GDM1 (cell line): ENCODE results near the gene USP34.
"Not testable (repeated sequence)": the region's sequence is repeated elsewhere in the genome, so short reads cannot be mapped to it uniquely, and the experiment has no call there.

Experiments used
- DNase-seq: peaks from one replicate; lab custom pipeline; 2025; lab: John Stamatoyannopoulos, UW

The USP34 gene

DNA sequence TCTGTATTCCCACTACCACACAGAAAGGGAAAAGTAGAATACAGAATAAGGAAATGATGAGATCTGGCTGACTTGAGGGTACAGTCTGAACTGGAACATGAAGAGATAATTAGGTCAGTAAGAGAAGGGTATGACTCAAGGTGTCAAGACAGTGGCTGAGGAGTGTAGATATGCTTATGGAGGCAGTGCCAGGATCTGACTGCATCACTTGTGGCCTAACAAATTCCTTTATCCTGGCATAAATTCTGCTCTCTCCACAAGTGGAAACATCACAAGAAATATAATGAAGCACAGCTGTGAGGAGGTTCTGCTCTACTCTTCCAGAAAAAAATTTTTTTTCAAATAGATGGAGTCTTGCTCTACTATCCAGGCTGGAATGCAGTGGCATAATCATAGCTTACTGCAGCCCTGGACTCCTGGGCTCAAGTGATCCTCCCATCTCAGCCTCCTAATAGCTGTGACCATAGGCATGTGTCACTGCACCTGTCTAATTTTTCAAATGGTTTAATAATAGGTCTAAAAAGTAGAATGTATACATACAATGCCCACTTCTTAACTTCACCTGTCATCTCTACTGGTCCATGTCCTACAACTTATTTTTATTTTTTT lies 223.6 kb downstream of the USP34 start:
- DNase-seq = no peak

GRCh38 chr2:61244694-61245093 lies 226.2 kb downstream of the USP34 start:
- DNase-seq = no peak

GRCh38 chr2:61241266-61241665 lies 229.6 kb downstream of the USP34 start:
- no peak for DNase-seq

DNA sequence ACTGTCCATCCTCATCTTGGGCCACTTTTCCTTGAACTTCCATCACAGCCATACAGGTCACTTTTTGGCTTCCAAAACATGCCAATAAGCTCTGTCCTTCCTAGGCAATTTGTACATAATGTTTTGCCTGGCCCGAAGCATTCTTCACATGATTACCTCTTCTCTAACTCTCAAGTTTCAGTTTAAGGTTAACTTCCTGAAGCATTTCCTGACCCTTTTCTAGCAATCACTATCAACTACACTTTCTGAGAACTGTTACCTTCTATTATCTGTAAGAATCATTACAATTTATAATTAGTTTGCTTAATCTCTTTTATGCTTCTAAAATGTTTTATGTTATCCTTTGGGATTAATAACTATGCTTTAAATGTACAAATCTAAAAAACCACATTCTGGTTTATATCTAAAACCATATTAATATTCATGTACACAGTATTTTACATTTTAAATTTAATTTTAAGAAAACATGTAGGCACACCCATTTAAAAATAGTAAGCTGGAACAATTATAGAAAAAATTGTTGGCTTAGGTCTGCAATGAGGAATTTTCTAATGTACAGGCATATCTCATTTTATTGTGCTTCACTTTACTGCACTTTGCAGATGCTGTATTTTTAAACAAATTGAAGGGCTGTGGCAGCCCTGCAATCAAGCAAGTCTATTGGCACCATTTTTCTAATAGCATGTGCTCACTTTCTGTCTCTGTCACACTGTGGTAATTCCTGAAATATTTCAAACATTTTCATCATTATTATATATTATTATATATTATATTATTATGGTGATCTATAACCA lies 232.5 kb downstream of the USP34 start:
- no peak for DNase-seq

- DNase-seq = no peak
Measured at GRCh38 chr2:61235716-61236115, 235.2 kb downstream of the USP34 start.

DNA sequence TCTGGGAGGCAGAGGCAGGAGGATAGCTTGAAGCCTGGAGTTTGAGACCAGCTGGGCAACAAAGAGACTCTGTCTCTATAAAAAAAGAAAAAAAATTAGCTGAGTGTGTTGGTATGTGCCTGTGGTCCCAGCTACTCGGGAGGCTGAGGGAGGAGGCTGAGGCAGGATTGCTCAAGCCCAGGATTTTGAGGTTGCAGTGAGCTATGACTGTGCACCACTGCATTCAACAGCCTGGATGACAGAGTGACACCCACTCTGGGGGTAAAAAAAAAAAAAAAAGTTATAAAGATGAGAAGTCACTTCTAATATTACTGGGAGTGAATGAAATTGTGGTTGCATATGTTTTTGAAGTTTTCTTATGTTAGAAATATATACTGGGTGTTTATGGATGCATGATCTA lies 237.3 kb downstream of the USP34 start:
- no peak for DNase-seq

DNA sequence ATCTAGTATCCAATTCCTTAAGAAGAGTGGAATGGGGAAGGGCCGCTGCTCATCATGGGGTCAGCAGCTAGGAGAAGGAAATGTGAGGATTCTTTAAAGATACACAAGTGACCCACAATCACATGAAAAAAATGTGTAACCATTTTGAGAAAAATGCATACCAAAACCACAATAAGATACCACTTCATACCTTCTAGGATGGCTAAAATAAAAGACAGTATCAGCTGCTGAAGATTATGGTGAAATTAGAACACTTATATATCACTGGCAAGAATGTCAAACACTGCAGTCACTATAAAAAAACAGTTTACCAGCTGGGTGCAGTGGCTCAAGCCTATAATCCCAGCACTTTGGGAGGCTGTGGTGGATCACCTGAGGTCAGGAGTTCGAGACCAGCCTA lies 241.0 kb downstream of the USP34 start:
- no peak for DNase-seq

- DNase-seq = no peak
Measured at GRCh38 chr2:61222567-61222966, 248.3 kb downstream of the USP34 start.

DNA sequence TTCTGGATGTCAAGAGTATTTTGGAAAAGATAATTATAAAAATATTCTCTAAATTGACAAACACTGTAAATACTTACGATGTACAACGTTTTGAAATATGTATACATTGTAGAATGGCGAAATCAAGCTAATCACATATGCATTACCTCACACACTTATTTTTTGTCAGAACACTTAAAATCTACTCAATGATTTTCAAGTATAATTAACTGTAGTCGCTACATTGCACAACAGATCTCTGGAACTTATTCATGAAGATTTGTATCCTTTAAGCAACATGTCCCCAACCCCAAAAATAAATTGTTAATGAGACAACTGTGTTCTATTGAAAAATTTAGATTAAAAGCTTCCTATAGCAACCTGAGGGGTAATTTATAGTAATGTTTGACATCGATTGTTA lies 249.1 kb downstream of the USP34 start:
- no peak for DNase-seq

GRCh38 chr2:61220768-61221167 lies 250.1 kb downstream of the USP34 start:
- no peak for DNase-seq

DNA sequence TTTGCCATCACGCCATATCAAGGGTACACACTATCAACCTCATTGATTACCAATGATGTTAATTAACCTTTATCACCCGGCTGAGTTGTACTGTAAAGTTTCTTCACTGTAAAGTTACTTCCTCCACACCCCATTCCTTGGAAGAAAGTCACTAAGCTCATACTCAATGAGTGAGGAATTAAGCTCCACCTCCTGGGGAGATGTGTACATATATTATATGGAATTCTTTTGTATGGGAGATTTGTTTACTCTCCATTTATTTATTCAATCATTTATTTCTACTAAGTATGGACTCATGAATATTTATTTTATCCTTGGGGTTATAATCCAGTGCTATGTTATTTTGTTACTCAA lies 252.1 kb downstream of the USP34 start:
- no peak for DNase-seq

- DNase-seq = no peak
Measured at GRCh38 chr2:61218076-61218816, 252.6 kb downstream of the USP34 start.

- DNase-seq = no peak
Measured at GRCh38 chr2:61214171-61214570, 256.7 kb downstream of the USP34 start.

DNA sequence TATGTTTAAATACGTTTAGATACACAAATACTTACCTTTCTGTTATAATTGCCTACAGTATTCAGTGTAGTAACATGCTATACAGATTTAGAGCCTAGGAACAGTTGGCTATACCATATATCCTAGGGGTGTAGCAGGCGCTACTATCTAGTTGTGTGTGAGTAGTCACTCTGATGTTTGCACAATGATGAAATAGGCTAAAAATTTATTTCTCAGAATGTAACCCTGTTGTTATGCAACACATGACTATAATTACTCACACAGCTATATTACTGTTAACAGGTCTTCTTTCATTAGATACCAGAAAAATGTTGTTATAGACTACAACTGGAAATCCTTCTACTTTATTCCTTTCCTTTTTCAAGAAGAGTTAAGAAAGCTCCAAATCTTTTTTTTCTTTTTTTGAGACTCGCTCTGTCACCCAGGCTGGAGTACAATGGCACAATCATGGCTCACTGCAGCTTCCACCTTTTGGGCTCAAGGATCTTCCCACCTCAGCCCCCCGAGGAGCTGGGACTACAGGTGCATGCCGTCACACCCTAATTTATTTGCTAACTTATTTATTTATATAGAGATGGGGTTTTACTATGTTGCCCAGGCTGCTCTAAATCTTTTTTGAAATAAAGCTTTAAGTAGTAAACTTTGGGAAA lies 260.4 kb downstream of the USP34 start:
- no peak for DNase-seq

DNA sequence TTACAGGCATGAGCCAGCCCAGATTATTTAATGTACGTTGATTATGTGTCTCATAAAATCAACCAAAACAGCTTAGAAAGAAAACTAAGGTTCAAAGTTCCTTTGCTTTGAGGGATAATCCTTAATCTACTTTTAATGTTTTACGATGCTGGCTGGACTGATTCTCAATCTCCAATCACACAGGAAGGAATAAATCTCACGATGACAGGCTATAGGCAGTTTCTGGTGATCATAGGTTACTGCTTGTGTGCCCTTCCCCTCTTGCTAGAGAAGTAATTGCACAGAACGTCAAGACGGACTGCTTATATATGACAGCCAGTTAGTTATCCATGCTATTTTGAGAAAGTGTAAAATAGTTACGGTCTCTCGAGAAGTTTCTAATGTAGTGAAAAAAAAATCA lies 265.8 kb downstream of the USP34 start:
- DNase-seq = no peak

- no peak for DNase-seq
Measured at GRCh38 chr2:61196671-61197070, 274.2 kb downstream of the USP34 start.

DNA sequence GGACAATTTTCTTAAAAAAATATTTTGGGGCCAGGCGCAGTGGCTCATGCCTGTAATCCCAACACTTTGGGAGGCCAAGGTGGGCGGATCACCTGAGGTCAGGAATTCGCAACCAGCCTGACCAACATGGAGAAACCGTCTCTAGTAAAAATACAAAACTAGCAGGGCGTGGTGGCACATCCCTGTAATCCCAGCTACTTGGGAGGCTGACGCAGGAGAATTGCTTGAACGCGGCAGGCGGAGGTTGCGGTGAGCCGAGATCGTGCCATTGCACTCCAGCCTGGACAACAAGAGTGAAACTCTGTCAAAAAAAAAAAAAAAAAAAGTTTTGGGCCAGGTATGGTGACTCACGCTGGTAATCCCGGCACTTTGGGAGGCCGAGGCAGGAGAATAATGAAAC lies 276.2 kb downstream of the USP34 start:
- DNase-seq = not testable (repeated sequence)

DNA sequence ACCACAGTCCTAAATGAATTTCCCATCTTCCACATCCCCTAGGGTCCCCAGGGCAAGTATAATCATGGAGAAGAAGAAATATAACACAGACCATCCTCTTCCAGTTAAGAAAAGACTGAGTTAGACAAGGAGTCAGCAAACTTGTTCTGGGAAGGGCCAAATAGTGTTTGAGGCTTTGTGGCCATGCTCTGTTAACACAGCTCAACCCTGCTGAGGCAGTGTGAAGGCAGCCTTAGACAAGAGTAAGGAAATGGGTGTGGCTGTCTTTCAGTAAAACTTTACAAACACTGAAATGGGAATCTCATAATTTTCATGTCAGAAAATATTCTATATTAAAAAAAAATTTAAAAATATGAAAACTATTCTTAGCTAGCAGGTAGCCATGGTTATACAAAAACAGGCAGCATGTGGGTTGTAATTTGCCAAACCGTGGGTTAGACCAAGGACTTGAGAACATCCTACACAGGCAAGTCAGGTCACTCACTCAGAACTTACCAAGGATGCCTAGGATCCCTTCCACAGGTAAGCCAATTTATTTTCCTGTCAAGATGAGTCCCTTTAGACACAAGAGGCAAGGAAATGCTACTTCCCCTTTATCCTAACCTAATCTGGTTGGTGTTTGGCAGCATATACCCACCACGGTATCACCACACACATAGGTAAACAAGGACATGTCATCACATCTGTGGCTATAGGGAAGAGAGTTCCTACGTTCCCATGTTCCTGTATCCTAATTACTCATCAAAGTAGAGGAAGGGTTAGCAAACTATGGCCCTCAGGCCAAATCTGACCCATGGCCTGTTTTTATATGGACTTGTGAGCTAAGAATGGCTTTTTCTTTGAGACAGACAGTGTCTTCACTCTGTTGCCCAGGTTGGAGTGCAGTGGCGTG lies 277.0 kb downstream of the USP34 start:
- DNase-seq = no peak

DNA sequence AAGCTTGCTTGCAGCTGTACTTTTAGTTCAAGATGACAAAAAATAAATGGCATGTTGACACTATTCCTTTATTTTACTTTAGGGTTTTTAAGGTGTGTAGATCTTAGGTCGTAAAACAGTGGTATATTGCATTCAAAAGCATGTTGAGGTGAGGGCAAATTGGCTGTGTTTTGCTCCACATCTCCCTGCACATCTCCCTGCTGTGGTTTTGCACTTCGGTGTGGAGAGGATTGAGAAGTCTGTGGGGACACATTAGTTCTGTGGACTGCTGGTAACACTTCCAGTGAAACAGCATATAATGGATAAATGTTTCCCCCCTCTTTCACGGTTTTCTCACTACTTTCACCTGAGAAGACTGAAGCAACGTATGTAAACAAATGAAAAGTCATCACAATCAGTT lies 283.8 kb downstream of the USP34 start:
- DNase-seq = no peak

DNA sequence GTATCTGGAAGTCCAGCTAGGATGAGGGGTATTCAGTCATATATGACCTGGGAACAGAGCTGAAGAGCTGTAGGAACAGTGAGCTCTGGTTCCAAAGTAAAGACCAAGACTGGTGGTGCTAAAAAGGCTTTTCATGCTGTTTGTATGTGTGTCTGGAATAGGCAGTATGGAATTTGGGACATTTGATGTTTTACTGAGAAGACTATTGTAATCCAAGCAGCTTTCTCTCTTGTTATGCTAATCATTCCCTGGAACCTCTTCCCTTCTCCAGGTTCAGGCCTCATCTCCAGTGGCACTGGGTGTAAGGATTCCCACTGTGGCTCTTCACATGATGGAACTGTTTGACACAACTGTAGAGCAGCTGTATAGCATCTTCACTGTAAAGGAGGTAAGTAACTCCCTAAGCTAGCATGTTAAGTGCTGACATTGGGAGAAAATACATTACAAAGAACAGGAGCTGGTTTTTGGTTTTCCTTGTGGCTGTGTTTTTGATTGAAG lies 285.6 kb downstream of the USP34 start:
- DNase-seq = no peak

GRCh38 chr2:61184263-61184662 lies 286.6 kb downstream of the USP34 start:
- no peak for DNase-seq

- no peak for DNase-seq
Measured at GRCh38 chr2:61183795-61184194, 287.1 kb downstream of the USP34 start.
